Stimulated activated CD4-positive, alpha-beta T cell treated with anti-CD3 and anti-CD28 coated beads, Interleukin-15, amount 100 ng/mL, for 1 hour (primary cell): ENCODE results near the gene COLEC12.

Experiments
- DNase-seq, 2 donors: peaks; one replicate each; pipeline ENCODE4 v3.0.0-alpha.2; 2020; ENCODE audit warnings: low read depth in 1 of 2, low spot score in 1 of 2

Gene COLEC12

DNA sequence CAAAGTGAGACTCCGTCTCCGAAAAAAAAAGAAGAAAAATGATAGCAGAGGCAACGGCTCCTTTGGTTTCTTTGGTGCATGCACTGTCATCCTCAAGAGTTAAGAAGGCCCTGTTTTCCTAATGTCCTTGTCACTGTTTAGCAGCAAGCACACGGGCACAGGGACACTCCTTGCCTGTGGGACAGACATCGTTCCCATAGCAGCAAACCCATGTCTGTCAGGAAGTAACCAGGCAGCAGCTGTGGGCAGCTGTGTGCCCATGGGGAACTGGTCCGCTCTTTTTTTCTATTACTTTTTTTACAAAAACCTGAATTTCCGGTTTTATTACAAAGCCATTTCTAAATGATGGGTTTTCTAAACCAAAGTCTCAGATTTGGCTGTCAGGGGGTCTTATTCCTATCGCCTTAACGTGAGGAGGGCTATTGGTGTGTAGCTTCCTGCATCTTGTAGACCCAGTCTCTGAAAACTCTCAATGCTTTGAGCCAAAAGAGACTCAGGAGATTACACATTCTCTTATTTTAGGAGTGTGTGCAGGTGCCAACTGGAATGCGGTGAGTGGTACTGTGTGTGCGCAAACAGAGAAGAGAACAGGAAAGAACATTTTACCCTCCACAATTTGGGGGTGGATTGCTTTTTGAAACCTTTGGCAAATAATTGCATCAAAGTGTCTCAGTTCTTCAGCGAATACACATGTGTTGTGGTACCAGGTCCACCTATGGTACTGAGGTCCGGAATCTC lies 109.6 kb downstream of the COLEC12 start:
- DNase-seq: no peak

DNA sequence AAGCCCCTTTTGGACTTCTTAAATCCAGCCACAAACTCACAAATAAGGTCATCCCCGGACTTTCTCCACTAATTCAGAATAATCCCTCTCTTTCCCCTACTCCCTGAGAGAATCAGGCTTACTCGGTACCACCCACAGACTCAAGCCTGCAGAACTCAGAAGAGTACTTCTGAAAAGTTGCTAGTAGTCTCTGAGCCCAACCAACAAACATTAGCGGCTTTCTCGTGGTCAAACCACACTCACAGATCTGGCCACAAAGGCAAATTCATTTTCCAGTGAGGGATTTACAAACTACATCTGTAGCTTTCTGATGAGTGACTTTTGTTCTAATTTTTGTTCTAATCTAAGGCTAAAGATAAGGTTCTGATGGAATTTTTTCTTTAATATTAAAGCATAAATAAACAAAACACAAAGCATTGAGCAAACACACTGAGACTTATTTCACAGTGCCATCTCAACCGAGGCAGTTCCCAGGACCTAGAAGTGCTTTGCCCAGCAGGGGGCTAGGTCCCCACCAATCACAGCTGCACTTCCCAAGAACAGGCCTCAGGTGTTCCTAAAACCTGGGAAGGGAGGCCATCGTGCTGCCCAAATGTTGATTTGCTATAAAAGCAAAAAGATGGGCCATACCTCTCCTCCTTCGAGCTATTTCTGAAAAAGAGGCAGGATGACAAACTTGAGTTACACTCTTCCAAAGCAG lies 110.7 kb downstream of the COLEC12 start:
- DNase-seq: no peak

DNA sequence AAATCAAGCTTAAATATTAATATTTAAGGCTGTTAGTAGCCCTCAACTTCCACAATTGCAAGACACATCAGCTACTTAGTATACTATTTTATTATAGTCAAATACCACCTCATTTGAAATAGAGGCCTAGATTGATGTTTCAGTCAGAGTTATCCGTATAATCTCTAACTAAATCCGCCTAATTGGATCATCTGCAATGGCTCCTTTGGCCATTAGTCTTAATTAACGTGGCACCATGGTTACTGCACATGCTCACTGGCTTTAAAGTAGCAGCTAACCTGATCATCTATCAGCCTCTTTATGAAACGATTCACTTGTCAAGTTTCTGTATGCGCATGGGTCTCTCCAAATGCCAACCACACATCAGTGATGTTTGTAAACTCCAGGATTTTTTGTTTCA lies 112.3 kb downstream of the COLEC12 start:
- DNase-seq: no peak

DNA sequence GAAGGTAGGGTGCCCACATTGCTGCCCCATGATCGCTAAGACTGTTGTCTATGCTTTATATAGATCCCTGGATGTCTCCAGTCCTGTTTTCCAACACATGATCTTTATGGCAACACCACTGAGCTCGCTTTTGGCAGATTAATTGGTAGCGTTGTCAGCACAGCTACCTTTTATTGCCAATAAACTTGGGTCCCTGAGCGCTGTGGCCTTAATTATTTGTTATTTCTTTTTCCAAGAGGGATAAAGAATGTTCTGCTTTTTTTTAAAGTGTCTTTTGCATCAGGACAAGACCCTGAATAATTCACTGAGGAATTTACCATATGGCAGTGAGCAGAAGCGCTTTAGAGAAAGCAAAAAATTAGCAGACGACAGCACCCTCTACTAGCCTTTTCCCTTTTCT lies 113.5 kb downstream of the COLEC12 start:
- DNase-seq: no peak

DNA sequence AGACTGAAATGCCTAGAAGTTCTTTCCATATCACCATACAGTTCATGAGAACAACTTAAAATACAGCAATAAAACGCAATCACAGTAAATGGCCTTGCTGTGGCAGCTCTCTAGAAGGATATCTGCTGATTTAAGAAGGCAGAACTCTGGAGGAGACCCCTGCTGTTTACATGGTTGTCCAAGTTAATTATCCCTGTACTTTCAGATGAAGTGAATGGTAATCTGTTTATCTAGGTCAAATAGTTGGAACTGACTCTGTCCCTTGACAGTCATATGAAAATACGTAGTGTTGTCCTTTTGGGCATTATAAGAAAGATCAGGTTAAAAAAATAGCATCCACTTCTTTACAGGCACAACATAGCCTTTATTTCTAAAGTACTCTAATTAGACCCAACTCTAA lies 115.6 kb downstream of the COLEC12 start:
- DNase-seq: no peak

DNA sequence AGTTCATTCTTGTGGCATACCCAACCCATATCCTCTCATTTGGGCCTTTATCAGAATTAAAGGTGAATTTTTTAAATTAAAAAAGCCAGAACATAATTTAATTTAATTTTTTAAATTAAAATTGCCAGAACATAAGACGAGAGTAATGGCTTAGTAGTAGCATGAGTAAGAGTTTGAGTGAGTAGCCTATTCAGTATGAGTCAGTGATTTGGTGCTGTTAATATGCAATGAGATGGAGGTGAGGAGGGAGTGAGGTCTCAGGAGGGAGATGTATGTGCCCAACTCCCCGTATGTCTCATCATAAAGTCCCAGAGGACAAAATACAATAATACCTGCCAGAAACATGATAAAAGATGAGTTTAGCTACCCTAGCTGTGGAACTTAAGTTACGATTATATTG lies 117.4 kb downstream of the COLEC12 start:
- no peak for DNase-seq

DNA sequence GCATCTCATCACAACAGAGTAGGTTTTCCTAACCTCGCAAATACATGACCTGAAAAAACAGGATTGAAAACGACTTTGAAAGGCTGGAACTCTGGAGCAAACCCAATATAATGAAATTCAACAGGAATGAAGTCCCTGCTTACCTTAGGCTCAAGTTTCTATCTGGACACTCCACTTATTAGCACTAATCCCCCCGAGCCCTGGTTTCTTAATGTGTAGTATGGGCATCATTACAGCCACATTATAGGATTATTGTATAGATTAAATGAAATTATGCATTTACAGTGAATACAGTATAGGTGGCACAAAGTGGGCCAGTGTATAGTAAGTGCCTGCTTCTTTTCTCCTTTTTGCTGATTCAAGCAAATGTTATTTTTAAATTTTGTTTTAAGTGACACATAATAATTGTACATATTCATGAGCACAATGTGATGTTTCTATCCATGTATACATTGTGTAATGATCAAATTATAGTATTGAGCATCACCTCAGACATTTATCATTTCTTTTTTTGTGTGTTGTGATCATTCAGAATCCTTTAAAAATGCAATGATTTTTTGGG lies 118.0 kb downstream of the COLEC12 start:
- DNase-seq: no peak

DNA sequence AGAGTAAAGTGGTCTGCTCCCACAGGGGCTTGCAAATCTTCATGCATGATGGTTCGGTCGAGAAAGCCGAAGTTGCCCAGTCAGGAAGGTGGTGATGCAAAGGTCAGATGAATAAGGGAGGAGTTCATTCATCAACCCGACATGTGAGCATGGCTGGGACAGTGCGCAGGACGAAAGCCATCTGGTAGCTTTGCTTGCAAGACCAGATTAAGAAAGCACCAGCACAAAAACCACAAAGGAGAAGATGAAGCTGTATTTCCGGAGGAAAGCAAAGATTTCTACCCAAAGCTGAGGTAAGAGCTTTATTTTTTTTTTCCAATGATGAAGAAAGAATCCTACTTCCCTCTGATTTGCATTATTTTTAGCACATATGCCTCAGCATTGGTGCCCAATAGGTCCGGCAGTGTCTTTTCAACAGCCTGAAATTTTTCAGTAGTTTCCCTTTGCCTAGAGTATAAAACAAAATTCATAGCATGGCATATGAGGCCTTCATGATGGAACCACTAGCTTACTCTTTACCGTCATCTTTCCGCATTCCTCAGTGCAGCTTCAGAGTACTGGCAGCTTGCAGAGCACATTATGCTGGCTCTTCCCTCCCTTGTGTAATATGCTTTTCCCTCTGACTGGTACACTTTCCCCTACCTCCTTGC lies 120.7 kb downstream of the COLEC12 start:
- DNase-seq: no peak

DNA sequence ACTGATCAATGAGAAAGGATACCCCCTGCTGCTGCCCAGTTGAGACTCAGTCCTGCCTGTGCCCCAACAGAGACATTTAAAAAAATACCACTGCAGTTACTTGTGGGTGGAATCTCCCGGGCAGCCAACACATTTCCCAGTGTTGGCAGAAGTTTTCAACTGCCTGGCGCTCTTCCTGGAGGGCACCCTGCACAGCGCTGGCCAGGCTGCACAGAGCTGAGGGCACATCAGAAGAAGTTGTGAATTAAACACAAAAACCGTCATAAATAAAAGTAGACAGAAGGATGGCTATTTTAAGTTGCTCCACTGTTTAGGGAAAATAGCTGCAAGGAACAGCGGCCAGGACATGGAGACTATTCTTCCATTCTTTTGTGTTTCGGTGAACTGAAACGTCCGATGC lies 122.4 kb downstream of the COLEC12 start:
- no peak for DNase-seq

DNA sequence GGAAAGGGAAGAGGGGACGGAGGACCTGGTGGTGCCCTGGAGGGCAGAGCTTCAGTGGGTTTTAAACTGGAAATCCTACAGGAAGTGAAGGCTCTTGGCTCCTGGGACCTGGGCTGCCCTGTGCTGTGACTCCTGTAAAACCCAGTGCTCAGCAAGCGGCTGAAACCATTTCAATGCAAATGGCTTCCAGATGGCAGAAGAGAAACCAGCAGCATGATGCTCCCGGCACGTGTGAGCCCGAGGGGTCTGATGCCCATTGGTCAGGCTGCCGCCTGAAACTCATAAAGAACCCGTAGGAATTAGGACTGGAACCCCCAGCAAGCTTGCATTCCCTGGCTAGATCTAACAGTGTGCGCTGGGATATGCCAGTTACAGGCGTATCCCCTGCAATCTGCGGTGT lies 123.4 kb downstream of the COLEC12 start:
- no peak for DNase-seq

DNA sequence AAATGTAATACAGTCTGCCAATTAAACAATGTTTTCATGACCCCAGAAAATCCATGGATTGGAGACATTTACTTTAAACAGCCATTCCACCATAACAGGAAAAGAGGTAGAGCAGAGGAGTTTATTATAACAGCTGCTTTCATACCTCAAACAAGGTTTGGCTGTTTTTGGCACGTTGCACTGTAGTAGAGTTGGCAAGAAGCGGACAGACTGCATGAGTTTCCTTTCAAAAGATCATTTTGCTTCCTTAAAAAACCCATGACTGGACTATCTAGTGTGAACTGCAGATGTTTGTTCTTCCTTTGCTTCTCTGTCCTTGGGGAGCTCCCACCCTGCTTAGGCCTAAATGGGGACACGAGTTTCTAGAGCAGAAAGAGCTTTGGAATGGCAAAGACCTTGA lies 124.2 kb downstream of the COLEC12 start:
- no peak for DNase-seq

DNA sequence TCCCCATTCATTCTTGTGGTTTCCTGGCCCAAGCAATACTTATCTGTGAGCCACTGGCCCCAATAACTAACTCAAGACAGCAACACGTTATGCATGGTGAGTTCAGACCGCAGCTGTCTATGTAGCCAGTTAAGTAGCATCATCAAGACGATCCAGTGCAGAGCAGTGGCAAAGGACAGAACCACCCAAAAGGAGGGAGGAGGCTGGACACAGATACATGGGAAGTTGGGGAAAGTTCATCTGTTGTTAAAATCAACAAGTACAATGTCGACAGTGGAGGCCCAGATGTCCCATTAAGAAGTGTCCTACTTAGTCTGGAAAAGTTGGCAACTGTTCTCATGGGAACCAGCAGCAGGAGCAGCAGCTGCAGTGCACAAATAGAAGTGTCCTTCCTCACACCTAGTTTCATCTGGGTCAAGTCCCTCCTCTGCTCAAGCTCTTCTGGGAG lies 125.8 kb downstream of the COLEC12 start:
- DNase-seq: no peak

DNA sequence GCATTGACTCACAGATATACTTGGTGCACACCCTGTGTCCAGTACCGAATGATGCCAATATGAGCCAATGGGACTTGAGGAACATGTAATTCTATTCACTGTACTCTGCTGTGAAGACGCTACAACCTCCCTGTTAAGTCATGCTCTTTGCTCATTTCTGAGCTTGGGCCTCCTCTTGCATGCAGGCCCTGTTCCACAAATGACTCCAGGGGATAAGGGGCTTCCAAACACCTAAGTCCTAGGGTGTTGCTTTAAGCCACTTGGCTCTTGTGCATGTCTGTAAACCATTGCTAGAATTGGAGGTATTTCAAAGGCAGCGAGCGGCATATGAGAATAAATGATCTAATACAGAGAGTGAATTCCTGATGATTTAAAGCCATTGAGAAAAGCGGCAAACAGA lies 126.7 kb downstream of the COLEC12 start:
- DNase-seq: no peak

DNA sequence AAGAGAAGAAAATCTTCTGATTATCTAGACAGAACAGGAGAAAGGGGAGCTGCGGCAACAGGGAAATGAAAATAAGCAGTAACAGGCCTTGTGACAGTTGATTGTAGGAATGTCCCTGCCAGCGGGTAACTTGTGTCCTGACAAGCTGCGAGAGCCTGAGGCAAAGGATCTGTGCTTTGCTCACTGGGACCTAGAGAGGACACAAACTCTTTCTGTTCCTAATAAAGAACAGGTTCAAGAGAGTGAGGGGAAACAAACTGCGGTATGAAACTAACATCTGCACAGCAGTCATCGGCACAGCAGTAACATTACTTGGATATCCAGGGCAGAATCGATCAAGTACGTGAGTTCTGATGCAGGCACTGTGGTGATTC lies 128.9 kb downstream of the COLEC12 start:
- DNase-seq: no peak

DNA sequence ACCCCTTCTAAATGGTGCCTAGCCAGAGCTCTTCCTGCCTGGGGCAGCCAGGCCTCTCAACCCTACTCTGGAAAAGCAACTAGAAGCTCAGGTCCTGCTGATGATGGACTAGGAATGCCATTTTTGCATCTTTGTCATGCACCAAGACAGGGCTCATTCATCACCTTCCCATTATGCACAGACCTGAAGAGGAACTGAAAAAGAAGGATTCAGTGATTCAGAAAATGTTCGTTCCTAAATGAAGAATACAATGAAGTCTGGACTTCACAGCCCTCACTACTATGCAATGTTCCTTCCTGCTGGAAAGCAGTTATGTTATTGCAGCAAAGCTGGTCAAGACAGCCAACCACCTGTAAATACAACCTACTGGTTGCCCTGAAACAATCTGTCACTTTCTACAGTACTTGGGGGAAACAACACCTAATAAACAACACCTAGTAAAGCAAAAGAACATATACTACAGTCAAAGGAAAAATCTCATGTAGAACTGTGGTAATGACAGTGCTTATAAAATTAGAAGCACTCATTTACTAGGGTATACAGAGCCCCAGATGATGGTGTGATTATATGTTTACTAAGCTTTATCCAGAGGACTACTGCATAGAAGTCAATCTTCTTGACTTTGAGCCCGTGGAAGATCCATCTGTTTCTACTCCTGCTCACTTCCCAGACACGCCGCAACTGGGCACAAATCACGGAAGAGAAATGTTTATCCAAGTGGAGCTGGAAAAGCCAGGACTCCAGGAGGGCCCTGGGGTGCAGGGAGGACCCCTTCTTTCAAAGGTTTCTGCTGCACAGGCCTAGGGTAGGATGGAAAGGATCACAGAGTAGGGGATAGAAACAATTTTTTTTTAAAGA lies 129.5 kb downstream of the COLEC12 start:
- DNase-seq: no peak

DNA sequence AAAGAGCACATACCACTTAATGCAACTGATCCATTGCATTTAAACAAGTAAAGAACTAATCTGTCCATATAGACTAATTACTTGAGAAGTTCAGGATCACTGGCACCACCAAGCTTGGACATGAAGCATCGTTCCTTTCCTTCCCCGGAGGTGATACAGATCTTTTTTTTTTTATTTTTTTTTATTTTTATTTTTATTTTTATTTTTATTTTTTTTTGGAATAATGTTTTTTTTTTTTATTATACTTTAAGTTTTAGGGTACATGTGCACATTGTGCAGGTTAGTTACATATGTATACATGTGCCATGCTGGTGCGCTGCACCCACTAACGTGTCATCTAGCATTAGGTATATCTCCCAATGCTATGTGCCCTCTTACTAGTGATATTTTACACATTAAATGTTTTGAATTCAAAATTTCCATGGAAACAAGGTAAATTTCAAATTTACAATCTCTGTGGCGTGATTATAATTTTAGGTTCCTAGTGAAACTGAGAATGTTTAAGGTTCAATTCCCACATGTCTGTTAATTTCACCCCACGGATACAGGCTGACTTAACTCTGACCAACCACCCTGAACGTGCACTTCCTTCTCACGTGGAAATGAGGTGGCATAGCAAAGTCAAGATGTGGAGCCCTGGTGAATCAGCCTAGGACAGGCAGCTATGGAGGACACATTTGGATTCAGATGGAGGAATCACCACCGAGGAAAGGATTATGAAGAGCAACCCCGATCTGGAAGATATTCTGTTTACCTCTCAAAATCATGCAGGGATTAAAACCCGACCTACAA lies 131.1 kb downstream of the COLEC12 start:
- DNase-seq: no peak

DNA sequence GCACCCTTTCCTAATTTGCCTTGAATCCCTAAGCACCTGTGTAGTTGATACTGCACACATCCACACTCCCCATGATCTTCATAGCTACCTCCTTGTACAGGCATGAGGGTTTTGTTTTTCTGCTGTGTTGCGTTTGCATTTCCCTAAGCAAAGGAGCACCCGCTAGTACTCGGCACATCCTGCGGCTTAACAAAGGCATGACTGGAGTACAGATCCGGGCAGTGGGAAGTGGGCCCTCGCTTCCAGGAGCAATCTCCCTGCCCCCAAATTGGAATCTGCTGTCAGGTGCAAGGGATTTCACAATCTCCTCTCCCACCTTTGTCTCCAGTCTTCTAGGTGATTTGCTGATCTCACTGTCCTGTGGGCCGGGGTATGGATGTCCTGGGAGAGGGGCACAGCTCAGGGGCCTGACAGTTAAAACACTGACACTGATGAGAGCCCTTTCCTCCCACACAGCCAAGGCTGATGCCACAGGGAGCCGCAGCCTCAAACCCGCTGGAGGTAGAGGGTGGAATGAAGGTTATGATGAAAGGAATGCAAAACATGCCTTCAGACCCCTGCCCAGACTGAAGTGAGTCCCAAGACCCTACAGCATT lies 133.9 kb downstream of the COLEC12 start:
- no peak for DNase-seq

DNA sequence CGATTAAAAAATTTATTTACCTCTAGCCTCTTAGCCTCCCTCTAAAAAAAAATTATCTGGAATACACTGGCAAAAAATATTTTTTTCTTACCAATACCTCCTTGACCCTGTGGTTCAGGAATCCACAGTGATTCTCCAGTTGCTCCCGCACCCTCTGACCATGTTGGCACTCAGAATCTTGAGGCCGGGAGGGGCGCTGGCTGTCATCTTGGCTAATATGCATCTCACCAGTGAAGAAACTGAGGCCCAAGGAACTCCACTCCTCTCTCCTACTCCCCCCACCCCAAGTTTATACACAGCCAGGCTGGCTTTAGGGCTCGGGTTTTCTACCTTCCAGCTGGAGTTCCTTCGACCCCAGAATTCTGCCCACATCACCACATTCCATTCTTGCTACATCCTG lies 134.8 kb downstream of the COLEC12 start:
- DNase-seq: no peak

DNA sequence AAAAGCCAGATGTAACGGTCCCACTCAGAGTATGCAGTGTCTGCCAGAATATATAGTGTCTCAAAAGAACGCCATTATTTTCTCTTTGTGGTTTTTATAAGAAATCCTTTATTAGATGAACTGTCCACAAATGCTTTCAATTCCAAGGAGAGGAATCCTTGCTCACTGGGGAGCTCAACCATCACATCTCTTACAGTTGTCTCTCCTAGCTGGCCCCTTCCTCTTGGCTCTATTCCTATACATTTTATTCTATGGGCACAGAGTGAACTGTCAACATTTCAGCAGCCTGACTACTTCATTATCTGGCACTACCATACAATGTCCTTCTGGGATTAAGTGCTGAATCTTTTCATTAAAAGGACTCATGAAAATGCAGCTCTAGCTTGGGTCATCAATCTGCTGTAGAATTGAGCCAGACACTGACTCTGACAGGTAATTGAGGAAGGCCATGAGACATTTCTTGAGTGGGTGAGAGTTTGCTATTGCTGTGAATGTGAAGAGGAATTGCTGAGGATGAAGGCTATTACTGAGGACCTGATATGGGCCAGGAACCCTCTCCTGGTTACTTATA lies 136.2 kb downstream of the COLEC12 start:
- no peak for DNase-seq
